ENCODE data around the gene ZNF784. TPM values are rescaled to one million over a fixed set of nuclear protein-coding genes. Genes with fewer than 3 reads are reported as not detected.
A peak's percentile ranks its signal among the peaks of the same experiment; 100 is the strongest.

The ZNF784 gene
- total and polyA plus RNA-seq, 9 of the 15 experiments (the other 6 are each of a cell fraction or from before 2014, with no cell fraction given), result 0.14 to 6.1 (median 2.1) TPM

GRCh38 chr19:55635856-55636440 lies 11.6 kb upstream of the ZNF784 start (continued):
- no peak for TF ChIP-seq ZBTB11 (CRISPR knock-in tag; IDR thresholded peaks at IDR 0.05)
- TF ChIP-seq CREB1 (IDR thresholded peaks at IDR 0.05), result no peak
- no peak for TF ChIP-seq CREB1 (CRISPR knock-in tag; IDR thresholded peaks at IDR 0.05)
- no peak for TF ChIP-seq ZKSCAN1 (IDR thresholded peaks at IDR 0.05; ENCODE audit: low read depth, low read length)
- no peak for TF ChIP-seq ARID3B (CRISPR knock-in tag; IDR thresholded peaks at IDR 0.05; ENCODE audit: borderline replicate concordance)
- no peak for TF ChIP-seq ZNF134 (CRISPR knock-in tag; conservative IDR thresholded peaks at IDR 0.05)
- TF ChIP-seq MYBL2 (IDR thresholded peaks at IDR 0.05; ENCODE audit: low read depth), result no peak
- no peak for TF ChIP-seq MYBL2 (CRISPR knock-in tag; IDR thresholded peaks at IDR 0.05; ENCODE audit: borderline replicate concordance)
- no peak for TF ChIP-seq ZNF436 (CRISPR knock-in tag; IDR thresholded peaks at IDR 0.05)
- TF ChIP-seq THRB (CRISPR knock-in tag; conservative IDR thresholded peaks at IDR 0.05), result peak; percentile 10; the same call in 1 of the 2 replicates
- no peak for TF ChIP-seq SMC3 (conservative IDR thresholded peaks at IDR 0.05; ENCODE audit: insufficient read depth, low read depth, low read length)
- no peak for TF ChIP-seq MXD1 (CRISPR knock-in tag; IDR thresholded peaks at IDR 0.05; ENCODE audit: borderline replicate concordance, poor library complexity, severe bottlenecking)
- TF ChIP-seq RFX1 (IDR thresholded peaks at IDR 0.05), result no peak
- TF ChIP-seq ZNF143 (CRISPR knock-in tag; IDR thresholded peaks at IDR 0.05), result peak; percentile 25; the same call in 1 of the 2 replicates
- no peak for TF ChIP-seq STAT5B (CRISPR knock-in tag; IDR thresholded peaks at IDR 0.05)
- no peak for TF ChIP-seq CBFA2T2 (conservative IDR thresholded peaks at IDR 0.05)
- TF ChIP-seq PRMT5 (CRISPR knock-in tag; IDR thresholded peaks at IDR 0.05), result no peak
- peak; percentile 12 for TF ChIP-seq KDM5B (IDR thresholded peaks at IDR 0.05; ENCODE audit: insufficient replicate concordance, low read depth, low read length)
- no peak for TF ChIP-seq MCM5 (IDR thresholded peaks at IDR 0.05; ENCODE audit: low read depth)
- TF ChIP-seq SPI1 (IDR thresholded peaks at IDR 0.05; ENCODE audit: borderline replicate concordance, low read depth, low read length), result 0 out of 2 replicates have a peak, but pooled peaks have one; percentile 8

All from K562 (cell line).